ENCODE measurements around the gene GCM1.
A peak's percentile ranks its signal among the peaks of the same experiment; 100 is the strongest.

The GCM1 gene

GRCh38 chr6:53172468-53172803 lies 23.8 kb upstream of the GCM1 start:
- Histone ChIP-seq H3K27ac (no peak overlapping the region), H3K79me2 (no peaks in the 10 kb centered on the region), H3K4me1 (peaks cover 2% of the 10 kb centered on the region), H3K9me3 (ENCODE audit: control insufficient read depth, low read length) (no peaks in the 10 kb centered on the region), H3K9ac (no peak overlapping the region), H3K36me3 (ENCODE audit: control insufficient read depth, insufficient read depth, low read length) (no peaks in the 10 kb centered on the region), H3K27me3 (ENCODE audit: control insufficient read depth, insufficient read depth, low read length) (no peaks in the 10 kb centered on the region), H3K4me2 (ENCODE audit: low read length) (no peak overlapping the region), H3K4me3 (ENCODE audit: low read depth, low read length) (no peak overlapping the region), H2AFZ (peak overlapping the region; percentile 56)
- no peak for TF ChIP-seq CTCF (IDR thresholded peaks at IDR 0.05)

- Histone ChIP-seq H3K36me3 (ENCODE audit: control insufficient read depth, insufficient read depth, low read length) (no peaks in the 10 kb centered on the region), H3K4me1 (peaks cover 2% of the 10 kb centered on the region), H2AFZ (peak overlapping the region; percentile 56), H3K79me2 (no peaks in the 10 kb centered on the region), H3K9ac (no peak overlapping the region), H3K27me3 (ENCODE audit: control insufficient read depth, insufficient read depth, low read length) (no peaks in the 10 kb centered on the region), H3K4me3 (ENCODE audit: low read depth, low read length) (no peak overlapping the region), H3K9me3 (ENCODE audit: control insufficient read depth, low read length) (no peaks in the 10 kb centered on the region), H3K4me2 (ENCODE audit: low read length) (no peak overlapping the region), H3K27ac (no peak overlapping the region)
- TF ChIP-seq CTCF (IDR thresholded peaks at IDR 0.05): peak; percentile 100
These were observed 23.2 kb upstream of the GCM1 start for GRCh38 chr6:53171605-53172467.

- no peaks in the 10 kb centered on the region for H3K79me2 ChIP-seq
- no peaks in the 10 kb centered on the region for H3K36me3 ChIP-seq (ENCODE audit: control insufficient read depth, insufficient read depth, low read length)
- H3K27ac ChIP-seq: no peak overlapping the region
- TF ChIP-seq CTCF (IDR thresholded peaks at IDR 0.05): no peak
- H3K4me1 ChIP-seq: peaks cover 2% of the 10 kb centered on the region
- no peaks in the 10 kb centered on the region for H3K9me3 ChIP-seq (ENCODE audit: control insufficient read depth, low read length)
- H3K4me2 ChIP-seq (ENCODE audit: low read length): no peak overlapping the region
- no peaks in the 10 kb centered on the region for H3K27me3 ChIP-seq (ENCODE audit: control insufficient read depth, insufficient read depth, low read length)
- no peak overlapping the region for H3K4me3 ChIP-seq (ENCODE audit: low read depth, low read length)
- H2AFZ ChIP-seq: peak overlapping the region; percentile 38
- H3K9ac ChIP-seq: no peak overlapping the region
These were observed 20.1 kb upstream of the GCM1 start for GRCh38 chr6:53168516-53169267.

GRCh38 chr6:53165293-53165692 lies 16.7 kb upstream of the GCM1 start:
- Histone ChIP-seq H3K9ac (no peak overlapping the region), H3K27ac (no peak overlapping the region), H3K27me3 (ENCODE audit: control insufficient read depth, insufficient read depth, low read length) (no peaks in the 10 kb centered on the region), H3K79me2 (no peaks in the 10 kb centered on the region), H3K9me3 (ENCODE audit: control insufficient read depth, low read length) (no peaks in the 10 kb centered on the region), H3K36me3 (ENCODE audit: control insufficient read depth, insufficient read depth, low read length) (no peaks in the 10 kb centered on the region), H3K4me3 (ENCODE audit: low read depth, low read length) (no peak overlapping the region), H3K4me1 (no peaks in the 10 kb centered on the region), H3K4me2 (ENCODE audit: low read length) (no peak overlapping the region), H2AFZ (no peak overlapping the region)
- no peak for TF ChIP-seq CTCF (IDR thresholded peaks at IDR 0.05)

Data from parathyroid adenoma (tissue), 2 donors.